ENCODE data around the gene LYG1. TPM values are rescaled to one million over a fixed set of nuclear protein-coding genes. Genes with fewer than 3 reads are reported as not detected.
A peak's percentile ranks its signal among the peaks of the same experiment; 100 is the strongest.
"Not testable (repeated sequence)": the region's sequence is repeated elsewhere in the genome, so short reads cannot be mapped to it uniquely, and the experiment has no call there.

The LYG1 gene
- total and polyA plus RNA-seq, 2 donors (not counting 1 experiment from before 2014, with no cell fraction given): 0.44 to 0.50 TPM

DNA sequence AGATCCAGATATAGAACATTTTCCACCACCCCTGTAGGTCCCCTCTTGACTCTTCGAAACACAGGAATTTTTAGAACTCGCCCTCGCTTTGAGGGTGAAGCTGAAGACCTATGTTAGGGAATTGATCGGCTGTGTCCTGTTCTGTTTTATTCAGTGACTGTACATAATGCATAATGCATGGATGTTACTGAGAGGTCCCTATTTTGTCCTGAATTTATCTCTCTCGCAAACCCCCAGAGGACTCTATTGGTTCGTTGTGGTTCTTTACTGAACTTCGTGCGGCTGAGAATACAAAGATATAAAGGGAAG, 35.8 kb upstream of the LYG1 start:
- TF ChIP-seq EZH2 (IDR thresholded peaks at IDR 0.05; ENCODE audit: low read length, missing control alignments): no peak
- TF ChIP-seq, protein P1, sequence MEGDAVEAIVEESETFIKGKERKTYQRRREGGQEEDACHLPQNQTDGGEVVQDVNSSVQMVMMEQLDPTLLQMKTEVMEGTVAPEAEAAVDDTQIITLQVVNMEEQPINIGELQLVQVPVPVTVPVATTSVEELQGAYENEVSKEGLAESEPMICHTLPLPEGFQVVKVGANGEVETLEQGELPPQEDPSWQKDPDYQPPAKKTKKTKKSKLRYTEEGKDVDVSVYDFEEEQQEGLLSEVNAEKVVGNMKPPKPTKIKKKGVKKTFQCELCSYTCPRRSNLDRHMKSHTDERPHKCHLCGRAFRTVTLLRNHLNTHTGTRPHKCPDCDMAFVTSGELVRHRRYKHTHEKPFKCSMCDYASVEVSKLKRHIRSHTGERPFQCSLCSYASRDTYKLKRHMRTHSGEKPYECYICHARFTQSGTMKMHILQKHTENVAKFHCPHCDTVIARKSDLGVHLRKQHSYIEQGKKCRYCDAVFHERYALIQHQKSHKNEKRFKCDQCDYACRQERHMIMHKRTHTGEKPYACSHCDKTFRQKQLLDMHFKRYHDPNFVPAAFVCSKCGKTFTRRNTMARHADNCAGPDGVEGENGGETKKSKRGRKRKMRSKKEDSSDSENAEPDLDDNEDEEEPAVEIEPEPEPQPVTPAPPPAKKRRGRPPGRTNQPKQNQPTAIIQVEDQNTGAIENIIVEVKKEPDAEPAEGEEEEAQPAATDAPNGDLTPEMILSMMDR (conservative IDR thresholded peaks at IDR 0.05 in 1 of 2, IDR thresholded peaks at IDR 0.05 in 1 of 2; ENCODE audit: low read depth in 1 of 2, low read length in 2 of 2): no peak
- Histone ChIP-seq H3K4me1 (ENCODE audit: control insufficient read depth, extremely low read depth, insufficient read depth, low read length) (peaks cover 2% of the 10 kb centered on the region), H4K20me1 (ENCODE audit: control insufficient read depth, extremely low read depth, insufficient read depth, low read length) (no peaks in the 10 kb centered on the region), H3K4me3 (replicated peaks in 1 of 4; ENCODE audit: control extremely low read depth in 1 of 4, insufficient read depth in 1 of 4, low read depth in 3 of 4, low read length in 4 of 4) (peak overlapping the region; percentile 89 to 97 (median 91)), H3K79me2 (ENCODE audit: control insufficient read depth, insufficient read depth, low read length) (peaks cover 78% of the 10 kb centered on the region), H3K9me3 (ENCODE audit: control insufficient read depth, insufficient read depth, low read depth, low read length) (no peaks in the 10 kb centered on the region), H2AFZ (ENCODE audit: low read length) (peak overlapping the region; percentile 88), H3K9ac (ENCODE audit: insufficient read depth, low read length) (peak overlapping the region; percentile 83), H3K27me3 (ENCODE audit: control insufficient read depth, insufficient read depth, low read length) (no peaks in the 10 kb centered on the region), H3K36me3 (ENCODE audit: control insufficient read depth, insufficient read depth, low read length) (no peaks in the 10 kb centered on the region), H3K27ac (ENCODE audit: insufficient read depth, low read length) (peak overlapping the region; percentile 83), H3K4me2 (ENCODE audit: extremely low read depth, insufficient read depth, low read length) (peak overlapping the region; percentile 90)
- no peak for DNase-seq (ENCODE audit: low read depth in 2 of 2)

DNA sequence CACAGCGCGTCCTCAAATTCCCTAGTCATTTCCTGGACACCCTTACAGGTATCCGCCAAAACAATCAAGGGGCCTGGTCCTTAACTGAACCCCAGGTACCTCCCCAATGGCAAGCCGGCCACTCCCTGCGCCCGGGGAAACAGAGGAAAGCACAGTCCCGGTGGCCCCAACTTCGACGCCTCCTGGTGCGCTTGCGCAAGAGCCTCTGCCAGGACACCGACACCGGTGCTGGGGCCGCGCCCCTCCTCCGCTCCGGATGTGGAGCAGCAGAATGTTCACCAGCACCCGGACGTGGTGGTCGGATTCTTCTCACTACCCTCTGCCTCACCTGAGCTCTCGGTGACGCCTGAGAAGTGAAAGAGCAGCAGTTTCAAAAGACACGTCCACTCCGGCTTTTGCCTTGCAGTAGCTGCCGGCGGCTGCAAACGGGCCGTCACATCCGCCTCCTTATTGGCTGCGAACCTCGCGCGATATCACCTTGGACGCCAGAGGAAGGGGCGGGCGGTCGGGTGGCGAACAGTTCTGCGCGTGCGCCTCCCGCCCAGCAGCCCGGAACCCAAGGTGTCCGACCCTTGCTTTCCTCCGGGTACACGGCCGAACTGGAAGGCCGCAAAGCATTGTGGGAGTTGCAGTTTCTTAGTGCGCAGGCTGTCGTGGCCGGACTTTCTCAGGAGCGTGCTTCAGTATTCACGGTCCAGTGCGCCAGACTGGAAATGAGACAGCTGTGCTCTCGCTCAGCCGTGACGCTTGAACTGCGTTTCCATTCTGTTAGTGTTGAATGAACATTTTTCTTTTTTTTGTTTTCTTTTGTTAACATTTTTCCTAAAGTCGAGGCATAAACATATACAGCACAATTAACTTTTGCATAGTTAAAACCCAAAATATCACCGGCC, 35.2 kb upstream of the LYG1 start, which contains the start of gene TXNDC9:
TSS of gene TXNDC9 (minus strand) at position 423 of the 893 bp plus-strand sequence. CDS start 3,123 bp downstream, outside the sequence.
- DNase-seq (ENCODE audit: low read depth in 2 of 2): peak; percentile 100
- peak within 1 kb of the TSS; percentile 98 for H2AFZ ChIP-seq (ENCODE audit: low read length)
- H4K20me1 ChIP-seq (ENCODE audit: control insufficient read depth, extremely low read depth, insufficient read depth, low read length): no peaks in the 10 kb centered on the region
- H3K9me3 ChIP-seq (ENCODE audit: control insufficient read depth, insufficient read depth, low read depth, low read length): no peaks in the 10 kb centered on the region
- H3K4me3 ChIP-seq (replicated peaks in 1 of 4; ENCODE audit: control extremely low read depth in 1 of 4, insufficient read depth in 1 of 4, low read depth in 3 of 4, low read length in 4 of 4): peak within 1 kb of the TSS; percentile 89 to 97 (median 91)
- TF ChIP-seq EZH2 (IDR thresholded peaks at IDR 0.05; ENCODE audit: low read length, missing control alignments): no peak
- TF ChIP-seq, protein P1 (conservative IDR thresholded peaks at IDR 0.05 in 1 of 2, IDR thresholded peaks at IDR 0.05 in 1 of 2; ENCODE audit: low read depth in 1 of 2, low read length in 2 of 2): no peak
- H3K36me3 ChIP-seq (ENCODE audit: control insufficient read depth, insufficient read depth, low read length): no peaks in the 10 kb centered on the region
- H3K79me2 ChIP-seq (ENCODE audit: control insufficient read depth, insufficient read depth, low read length): peaks cover 72% of the 10 kb centered on the region
- no peaks in the 10 kb centered on the region for H3K27me3 ChIP-seq (ENCODE audit: control insufficient read depth, insufficient read depth, low read length)
- H3K4me2 ChIP-seq (ENCODE audit: extremely low read depth, insufficient read depth, low read length): peak within 1 kb of the TSS; percentile 99
- peak within 1 kb of the TSS; percentile 83 for H3K27ac ChIP-seq (ENCODE audit: insufficient read depth, low read length)
- peaks cover 2% of the 10 kb centered on the region for H3K4me1 ChIP-seq (ENCODE audit: control insufficient read depth, extremely low read depth, insufficient read depth, low read length)
- peak within 1 kb of the TSS; percentile 85 for H3K9ac ChIP-seq (ENCODE audit: insufficient read depth, low read length)

DNA sequence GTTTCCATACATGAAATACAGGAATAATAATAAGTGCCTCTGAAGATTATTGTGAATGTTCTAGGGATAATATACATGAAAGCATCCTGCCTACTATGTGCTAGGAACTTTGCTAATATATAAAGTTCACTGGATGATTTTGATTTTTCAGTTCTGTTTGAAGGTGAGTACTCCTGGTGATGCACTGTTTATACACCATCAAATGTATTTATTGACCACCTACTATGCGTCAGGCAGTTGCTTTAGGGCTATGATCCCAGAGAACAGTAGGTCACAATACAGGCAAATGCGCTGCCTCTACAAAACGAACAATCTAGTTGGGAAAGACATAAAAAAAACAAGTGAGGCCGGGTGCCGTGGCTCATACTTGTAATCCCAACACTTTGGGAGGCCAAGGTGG, 24.4 kb upstream of the LYG1 start:
- Histone ChIP-seq H3K36me3 (ENCODE audit: control insufficient read depth, insufficient read depth, low read length) (peaks cover 15% of the 10 kb centered on the region), H3K4me1 (ENCODE audit: control insufficient read depth, extremely low read depth, insufficient read depth, low read length) (no peaks in the 10 kb centered on the region), H2AFZ (ENCODE audit: low read length) (no peak overlapping the region), H3K9me3 (ENCODE audit: control insufficient read depth, insufficient read depth, low read depth, low read length) (no peaks in the 10 kb centered on the region), H4K20me1 (ENCODE audit: control insufficient read depth, extremely low read depth, insufficient read depth, low read length) (no peaks in the 10 kb centered on the region), H3K9ac (ENCODE audit: insufficient read depth, low read length) (no peak overlapping the region), H3K4me3 (replicated peaks in 1 of 4; ENCODE audit: control extremely low read depth in 1 of 4, insufficient read depth in 1 of 4, low read depth in 3 of 4, low read length in 4 of 4) (no peak overlapping the region), H3K79me2 (ENCODE audit: control insufficient read depth, insufficient read depth, low read length) (peaks cover 4% of the 10 kb centered on the region), H3K27me3 (ENCODE audit: control insufficient read depth, insufficient read depth, low read length) (no peaks in the 10 kb centered on the region), H3K4me2 (ENCODE audit: extremely low read depth, insufficient read depth, low read length) (no peak overlapping the region), H3K27ac (ENCODE audit: insufficient read depth, low read length) (no peak overlapping the region)
- TF ChIP-seq, protein P1 (conservative IDR thresholded peaks at IDR 0.05 in 1 of 2, IDR thresholded peaks at IDR 0.05 in 1 of 2; ENCODE audit: low read depth in 1 of 2, low read length in 2 of 2): no peak
- TF ChIP-seq EZH2 (IDR thresholded peaks at IDR 0.05; ENCODE audit: low read length, missing control alignments): no peak
- DNase-seq (ENCODE audit: low read depth in 2 of 2): no peak

DNA sequence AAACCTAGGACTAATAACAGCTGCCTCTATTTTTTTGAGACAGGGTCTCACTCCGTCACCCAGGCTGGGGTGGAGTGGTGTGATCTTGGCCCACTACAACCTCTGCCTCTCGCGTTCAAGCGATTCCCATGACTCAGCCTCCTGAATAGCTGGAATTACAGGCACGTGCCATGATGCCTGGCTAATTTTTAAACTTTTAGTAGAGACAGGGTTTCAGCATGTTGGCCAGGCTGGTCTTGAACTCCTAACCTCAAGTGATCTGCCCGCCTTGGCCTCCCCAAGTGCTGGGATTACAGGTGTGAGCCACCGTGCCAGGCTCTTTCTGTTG, 16.8 kb upstream of the LYG1 start:
- H3K79me2 ChIP-seq (ENCODE audit: control insufficient read depth, insufficient read depth, low read length); H3K27me3 ChIP-seq (ENCODE audit: control insufficient read depth, insufficient read depth, low read length); H3K9me3 ChIP-seq (ENCODE audit: control insufficient read depth, insufficient read depth, low read depth, low read length); H4K20me1 ChIP-seq (ENCODE audit: control insufficient read depth, extremely low read depth, insufficient read depth, low read length); H3K4me1 ChIP-seq (ENCODE audit: control insufficient read depth, extremely low read depth, insufficient read depth, low read length); H3K4me2 ChIP-seq (ENCODE audit: extremely low read depth, insufficient read depth, low read length); H3K27ac ChIP-seq (ENCODE audit: insufficient read depth, low read length); H3K36me3 ChIP-seq (ENCODE audit: control insufficient read depth, insufficient read depth, low read length); H3K9ac ChIP-seq (ENCODE audit: insufficient read depth, low read length); H3K4me3 ChIP-seq (replicated peaks in 1 of 4; ENCODE audit: control extremely low read depth in 1 of 4, insufficient read depth in 1 of 4, low read depth in 3 of 4, low read length in 4 of 4); DNase-seq (ENCODE audit: low read depth in 2 of 2); H2AFZ ChIP-seq (ENCODE audit: low read length): not testable (repeated sequence)
